Activated effector memory CD4-positive, alpha-beta T cell treated with Interleukin-2 at 50 U/mL for 16 hours (primary cell): ENCODE measurements around the gene TMEM170B.
"Not testable (repeated sequence)": the region's sequence is repeated elsewhere in the genome, so short reads cannot be mapped to it uniquely, and the experiment has no call there.

Experiments
- DNase-seq: peaks from one replicate; pipeline ENCODE4 v3.0.0-alpha.2; 2020

TMEM170B gene

DNA sequence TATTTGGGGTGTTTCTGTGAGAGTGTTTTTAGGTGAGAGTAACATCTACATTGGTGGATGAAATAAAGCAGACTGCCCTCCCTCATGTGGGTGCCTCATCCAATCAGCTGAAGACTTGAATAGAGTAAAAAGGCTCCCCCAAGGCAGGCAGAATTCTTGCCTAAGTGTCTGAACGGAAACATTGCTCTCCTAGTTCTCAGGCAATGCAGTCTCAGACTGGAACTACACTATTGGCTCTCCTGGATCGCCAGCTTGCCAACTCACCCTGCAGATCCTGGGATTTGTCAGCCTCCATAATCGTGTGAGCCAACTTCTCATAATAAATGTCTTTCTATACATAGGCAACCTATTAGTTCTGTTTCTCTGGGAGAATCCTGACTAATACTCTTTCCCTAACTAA, 5.5 kb upstream of the TMEM170B start:
- DNase-seq, result no peak

DNA sequence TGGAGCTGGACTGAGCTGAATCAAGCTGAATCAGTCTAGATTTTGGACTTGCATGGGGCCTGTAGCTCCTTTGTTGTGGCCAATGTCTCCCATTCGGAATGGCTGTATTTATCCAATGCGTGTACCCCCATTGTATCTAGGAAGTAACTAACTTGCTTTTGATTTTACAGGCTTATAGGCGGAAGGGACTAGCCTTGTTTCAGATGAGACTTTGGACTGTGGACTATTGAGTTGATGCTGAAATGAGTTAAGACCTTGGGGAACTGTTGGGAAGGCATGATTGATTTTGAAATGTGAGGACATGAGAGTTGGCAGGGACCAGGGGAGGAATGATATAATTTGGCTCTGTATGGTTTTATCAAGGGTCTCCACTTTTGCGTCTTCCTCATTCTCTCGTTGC, 3.0 kb upstream of the TMEM170B start:
- no peak for DNase-seq

DNA sequence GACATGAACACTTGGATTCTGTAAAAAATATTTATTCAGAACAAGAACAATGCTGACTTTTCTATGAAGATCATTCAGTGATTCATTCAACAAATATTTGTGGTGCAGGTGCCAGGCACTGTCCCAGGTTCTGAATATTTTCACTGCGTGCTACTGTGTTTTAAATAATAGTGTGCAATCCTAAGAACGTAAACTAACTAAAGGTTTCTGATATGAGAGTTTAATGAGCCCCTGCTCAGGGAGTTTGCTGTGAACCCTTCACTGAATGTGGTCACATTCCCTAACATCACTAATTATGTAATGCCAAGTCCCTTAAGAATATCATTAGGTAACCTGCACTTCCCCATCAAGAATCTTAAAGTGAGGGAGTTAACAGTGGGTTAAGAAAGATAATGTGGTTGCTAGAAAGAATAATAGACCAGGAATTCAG, 1.7 kb upstream of the TMEM170B start:
- no peak for DNase-seq

DNA sequence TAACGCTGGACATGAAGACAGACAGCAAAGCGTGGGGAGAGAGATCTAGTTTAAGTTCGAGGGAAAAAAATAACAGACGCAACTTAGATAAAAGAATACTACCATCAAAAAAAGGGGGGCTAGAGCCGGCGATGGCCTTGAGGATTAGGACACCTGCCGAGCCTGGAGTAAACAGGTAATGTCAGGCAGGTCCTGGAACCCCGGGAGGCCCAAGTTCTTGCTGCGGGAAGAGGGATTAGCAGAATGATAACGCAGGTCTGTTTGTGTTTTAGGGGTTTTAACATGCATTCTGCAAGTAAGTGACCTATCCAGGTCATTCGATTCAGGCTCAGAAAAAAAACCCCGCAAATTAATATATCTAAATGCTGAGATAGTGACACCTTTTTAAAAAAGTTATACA, 754 bp upstream of the TMEM170B start:
- DNase-seq, result no peak

DNA sequence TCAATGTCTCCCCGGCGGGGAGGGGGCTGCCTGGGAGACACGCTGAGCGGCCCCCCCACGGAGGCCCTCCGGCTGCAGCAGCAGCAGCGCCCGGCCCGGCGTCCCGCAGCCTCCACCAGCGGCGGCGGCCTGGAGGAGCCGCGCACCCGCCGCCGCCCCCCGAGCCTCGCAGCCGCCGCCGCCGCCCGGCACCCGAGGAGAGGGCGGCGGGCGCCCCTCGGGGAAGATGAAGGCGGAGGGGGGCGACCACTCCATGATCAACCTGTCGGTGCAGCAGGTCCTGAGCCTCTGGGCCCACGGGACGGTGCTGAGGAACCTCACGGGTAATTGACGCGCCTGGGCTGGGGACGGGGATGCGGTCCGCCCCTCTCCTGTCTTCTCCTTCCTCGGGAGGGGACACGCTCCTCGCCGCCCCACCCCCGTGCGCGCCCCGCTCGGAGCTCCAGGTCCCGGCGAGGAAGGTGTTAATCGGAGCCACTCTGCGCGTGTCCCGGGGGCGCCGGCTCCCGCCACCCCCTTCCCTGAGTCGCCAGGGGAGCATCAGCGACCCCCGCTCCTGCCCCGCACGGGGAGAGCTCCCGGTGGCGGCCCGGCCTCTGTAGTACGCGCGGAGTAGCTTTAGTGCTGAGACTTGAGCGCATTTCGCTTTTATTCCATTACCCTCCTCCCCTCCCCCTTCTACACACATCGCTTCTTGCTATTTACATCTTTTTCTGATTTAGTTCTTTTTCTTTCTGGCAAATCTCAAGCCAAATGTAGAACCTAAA, 686 bp downstream of the TMEM170B start:
- no peak for DNase-seq

DNA sequence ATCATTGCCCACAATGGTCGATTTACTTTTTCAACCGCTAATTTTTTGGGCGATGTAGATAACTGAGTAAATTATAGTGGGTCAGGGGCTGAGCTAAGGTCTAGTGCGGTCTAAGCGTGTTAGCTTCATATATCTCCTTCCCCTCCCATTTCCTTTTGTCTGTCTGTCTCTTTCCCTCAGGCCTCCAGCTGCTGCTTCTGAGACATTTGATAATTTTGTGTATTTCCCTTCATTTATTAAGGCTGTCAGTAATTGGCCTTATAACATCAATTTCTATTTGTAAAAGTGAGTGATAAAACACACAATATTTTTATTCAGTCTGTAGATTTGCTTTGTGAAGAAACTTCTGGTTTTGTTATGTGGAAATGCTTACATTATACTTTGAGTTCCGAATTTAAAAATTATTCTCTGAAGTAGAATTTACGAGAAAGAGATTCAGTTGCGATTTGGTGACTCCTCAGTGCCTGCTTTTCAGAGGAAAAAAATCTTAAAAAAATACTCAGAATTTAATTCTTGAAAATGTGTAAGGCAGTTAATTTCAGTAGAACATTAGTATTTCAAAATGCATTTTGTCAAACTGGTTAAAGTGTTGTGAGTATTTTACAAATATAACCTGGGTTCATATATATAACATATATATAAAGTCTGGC, 1.4 kb downstream of the TMEM170B start:
- DNase-seq, result no peak

DNA sequence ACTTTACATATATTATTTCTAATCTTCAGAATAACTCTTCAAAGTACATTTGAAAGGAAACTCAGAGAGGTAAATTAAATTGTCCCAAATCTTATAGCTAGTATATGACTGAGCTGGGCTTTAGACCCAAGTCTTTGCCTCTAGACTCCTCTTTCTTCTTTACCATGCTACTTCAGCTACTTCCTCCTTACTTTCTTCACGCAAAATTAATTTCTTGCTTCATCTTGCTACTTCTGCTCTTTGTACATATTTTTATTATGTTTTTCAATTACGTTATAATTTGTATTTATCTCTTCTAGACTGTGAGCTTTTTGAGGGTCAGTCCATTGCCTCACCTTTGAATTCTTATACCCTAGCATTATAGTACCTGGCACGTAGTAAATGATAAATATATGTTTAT, 5.3 kb downstream of the TMEM170B start:
- no peak for DNase-seq

DNA sequence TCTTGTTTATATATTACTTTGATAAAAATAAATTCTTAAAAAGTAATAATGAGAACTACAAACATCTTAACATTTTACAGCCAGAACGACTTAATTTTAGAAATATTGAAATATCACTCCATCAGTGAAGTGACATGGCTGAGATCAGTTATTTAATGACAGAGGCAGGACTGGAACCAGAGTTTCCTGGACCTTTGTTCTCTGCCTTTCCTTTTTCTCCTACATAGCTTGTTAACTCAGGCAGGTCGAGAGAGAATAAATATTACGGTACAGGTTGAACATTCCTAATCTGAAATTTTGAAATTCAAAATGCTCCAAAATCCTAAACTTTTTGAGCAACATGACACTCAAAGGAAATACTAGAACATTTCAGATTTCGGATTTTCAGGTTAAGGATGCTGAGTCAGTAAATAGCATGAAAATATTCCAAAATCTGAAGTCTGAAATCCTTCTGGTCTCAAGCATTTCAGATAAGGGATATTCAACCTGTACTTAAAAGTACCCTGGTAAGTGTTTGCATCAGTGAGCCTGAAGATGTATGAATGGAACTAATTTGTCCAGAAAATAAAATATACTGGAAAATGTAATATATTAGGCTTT, 6.5 kb downstream of the TMEM170B start:
- DNase-seq, result no peak

DNA sequence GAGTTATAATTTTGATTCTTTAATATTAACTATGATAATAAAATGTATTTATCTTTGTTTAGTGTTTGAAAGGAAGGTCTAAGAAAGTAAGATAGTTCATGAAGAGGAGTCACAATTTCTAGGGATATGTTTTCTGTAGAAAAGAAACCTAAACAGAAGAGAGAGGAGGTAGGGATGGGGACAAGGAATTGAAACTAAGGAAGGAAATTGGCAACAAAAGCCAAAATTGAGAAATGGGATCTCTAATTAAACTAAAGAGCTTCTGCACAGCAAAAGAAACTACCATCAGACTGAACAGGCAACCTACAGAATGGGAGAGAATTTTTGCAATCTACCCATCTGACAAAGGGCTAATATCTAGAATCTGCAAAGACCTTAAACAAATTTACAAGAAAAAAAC, 10.3 kb downstream of the TMEM170B start:
- not testable (repeated sequence) for DNase-seq

DNA sequence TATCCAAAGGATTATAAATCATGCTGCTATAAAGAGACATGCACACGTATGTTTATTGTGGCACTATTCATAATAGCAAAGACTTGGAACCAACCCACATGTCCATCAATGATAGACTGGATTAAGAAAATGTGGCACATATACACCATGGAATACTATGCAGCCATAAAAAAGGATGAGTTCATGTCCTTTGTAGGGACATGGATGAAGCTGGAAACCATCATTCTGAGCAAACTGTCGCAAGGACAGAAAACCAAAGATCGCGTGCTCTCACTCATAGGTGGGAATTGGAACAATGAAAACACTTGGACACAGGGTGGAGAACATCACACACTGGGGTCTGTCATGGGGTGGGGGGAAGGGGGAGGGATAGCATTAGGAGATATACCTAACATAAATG, 11.0 kb downstream of the TMEM170B start:
- DNase-seq, result not testable (repeated sequence)

DNA sequence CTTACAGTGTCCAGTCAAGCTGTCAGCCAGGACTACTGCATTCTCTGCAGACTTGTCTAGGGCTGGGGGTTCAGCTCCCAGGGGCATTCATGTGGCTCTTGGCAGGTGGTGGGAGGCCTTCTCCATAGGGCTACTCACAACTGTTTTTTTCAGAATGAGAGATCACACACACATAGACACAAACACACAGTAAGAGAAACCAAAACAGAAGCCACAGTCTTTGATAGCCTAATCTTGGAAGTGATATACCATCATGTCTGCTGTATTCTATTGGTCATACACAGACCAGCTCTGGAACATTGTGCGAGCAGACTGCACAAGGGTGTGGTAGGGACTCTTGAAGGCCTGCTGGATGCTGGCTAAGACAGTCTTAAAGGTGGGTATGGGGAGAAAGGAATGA, 13.5 kb downstream of the TMEM170B start:
- DNase-seq, result no peak

DNA sequence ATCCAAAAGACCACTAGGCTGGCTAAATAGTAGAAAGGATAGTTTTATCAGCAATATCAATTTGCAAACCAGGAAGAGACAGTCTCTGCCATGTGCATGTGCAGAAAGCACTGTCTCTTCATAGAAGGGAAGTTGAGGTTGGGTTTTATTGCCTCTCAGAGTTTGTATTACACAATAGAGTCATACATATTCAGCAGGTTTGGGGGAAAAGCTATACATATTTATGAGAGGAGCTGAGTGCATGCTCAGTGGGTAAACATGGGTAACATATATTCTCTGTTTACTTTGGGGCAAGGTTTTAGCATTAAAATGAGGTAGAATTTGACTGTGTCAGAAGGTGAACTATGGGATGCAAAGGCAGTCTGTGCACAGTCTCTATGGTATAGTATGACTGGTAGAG, 14.9 kb downstream of the TMEM170B start:
- DNase-seq, result no peak

DNA sequence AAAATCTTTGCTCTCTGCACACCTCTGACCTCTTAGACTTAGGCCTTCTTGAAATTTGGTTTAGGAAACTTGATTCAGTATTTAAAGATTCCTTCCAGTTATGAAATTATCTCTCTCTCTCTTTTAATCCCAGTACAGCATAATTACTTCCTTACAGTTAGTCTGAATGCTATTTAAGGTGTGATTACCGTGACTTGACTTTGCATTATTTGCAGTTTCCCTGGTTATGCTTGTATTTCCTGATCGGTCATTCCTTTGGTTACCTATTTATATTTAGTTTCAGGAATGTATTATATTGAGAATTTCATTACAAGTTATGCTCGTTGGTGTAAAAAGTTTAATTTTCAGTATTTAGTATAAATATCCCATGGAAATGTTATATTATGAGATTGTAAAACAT, 16.3 kb downstream of the TMEM170B start:
- DNase-seq, result no peak

DNA sequence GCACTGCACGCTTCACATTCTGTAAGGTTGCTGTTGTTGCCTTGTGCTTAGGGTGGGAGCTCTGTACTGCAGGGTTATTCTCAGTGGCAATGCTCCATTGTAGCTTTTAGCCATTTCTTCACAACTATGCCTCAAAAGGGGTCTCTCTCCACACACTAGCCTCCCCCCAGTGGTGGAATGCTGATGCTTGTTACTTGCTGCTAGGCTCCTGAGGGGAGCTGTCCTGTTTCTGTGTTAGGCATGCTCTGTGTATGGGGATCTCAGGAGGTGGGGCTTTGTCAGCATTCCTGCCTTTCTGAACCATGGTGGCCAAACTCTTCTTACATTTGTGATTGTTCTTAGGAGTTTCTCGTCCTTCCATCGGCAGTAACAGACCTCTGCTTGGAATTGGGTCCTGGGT, 18.8 kb downstream of the TMEM170B start:
- no peak for DNase-seq

DNA sequence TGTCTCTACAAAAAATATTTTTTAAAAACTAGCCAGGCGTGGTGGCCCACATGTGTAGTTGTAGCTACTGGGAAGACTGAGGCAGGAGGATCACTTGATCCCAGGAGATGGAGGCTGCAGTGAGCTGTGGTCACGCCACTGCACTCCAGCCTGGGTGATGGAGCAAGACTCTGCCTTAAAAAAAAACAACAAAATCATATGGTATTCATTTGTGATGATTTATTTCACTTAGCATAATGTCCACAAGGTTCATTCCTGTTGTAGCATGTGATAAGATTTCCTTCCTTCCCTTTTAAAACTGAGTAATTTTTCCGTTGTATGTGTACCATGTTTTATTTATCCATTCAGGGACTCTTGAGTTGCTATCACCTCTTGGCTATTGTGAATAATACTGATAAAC, 26.2 kb downstream of the TMEM170B start:
- no peak for DNase-seq

DNA sequence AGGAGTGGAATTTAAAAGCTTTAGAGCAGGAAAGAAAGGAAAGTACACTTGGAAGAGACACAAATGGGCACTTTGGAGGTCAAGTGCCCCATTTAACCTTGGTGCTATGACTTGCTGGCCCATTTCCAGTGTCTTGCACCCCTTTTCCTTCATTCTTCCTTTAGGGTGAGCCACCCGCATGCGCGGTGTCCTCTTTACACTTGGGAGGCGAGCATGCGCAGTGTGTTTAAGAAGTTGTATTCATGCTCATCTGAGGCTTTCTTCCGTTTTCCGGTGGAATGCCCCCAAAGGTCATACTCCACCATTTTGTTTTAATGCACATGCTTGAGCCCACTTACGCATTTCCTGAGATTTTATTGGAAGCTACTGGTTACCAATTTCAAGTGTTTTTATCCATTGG, 29.1 kb downstream of the TMEM170B start:
- no peak for DNase-seq

DNA sequence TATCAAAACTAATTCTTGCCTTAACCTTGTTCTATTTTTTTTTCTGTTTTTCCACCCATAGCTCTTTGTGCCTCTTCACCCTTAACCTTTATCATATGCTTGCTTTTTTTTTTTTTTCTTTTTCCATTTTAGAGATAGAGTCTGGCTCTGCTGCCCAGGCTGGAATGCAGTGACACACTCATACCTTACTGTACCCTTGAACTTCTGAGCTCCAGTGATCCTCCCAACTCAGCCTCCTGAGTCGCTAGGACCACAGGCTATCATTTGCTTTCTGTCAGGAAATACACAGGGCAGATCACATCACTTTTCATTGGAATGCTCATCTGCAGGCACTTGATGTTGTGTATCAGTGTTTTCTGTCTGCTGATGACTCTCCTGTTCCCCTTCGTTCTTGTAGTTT, 33.5 kb downstream of the TMEM170B start:
- DNase-seq, result no peak

DNA sequence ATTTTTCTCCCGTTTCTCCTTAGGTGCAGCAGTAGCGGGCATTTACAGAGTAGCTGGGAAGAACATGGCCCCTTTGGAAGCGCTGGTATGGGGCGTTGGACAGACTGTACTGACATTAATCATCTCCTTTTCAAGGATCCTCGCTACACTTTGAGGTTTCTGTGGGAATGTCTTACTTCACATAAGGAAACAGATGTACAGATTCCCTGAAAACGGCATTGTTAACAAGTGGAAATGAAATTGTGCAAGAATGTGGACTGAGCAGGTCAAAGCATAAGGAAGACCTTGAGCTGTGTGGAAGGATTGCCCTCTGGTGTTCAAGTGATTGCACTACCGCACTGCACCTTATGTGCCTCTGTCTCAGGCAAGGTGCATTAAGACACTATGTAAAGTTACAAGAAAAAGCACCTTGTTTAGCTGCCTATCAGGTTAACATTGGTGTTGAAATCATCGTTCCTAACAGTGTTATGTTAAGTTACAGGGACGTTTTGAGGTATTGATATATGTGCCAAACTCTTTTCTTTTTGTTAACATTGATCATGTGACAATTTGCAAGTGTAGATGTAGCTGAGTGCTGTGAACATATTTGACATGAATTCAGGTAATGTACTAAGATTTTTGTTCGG, 38.0 kb downstream of the TMEM170B start:
- peak; percentile 8 for DNase-seq

DNA sequence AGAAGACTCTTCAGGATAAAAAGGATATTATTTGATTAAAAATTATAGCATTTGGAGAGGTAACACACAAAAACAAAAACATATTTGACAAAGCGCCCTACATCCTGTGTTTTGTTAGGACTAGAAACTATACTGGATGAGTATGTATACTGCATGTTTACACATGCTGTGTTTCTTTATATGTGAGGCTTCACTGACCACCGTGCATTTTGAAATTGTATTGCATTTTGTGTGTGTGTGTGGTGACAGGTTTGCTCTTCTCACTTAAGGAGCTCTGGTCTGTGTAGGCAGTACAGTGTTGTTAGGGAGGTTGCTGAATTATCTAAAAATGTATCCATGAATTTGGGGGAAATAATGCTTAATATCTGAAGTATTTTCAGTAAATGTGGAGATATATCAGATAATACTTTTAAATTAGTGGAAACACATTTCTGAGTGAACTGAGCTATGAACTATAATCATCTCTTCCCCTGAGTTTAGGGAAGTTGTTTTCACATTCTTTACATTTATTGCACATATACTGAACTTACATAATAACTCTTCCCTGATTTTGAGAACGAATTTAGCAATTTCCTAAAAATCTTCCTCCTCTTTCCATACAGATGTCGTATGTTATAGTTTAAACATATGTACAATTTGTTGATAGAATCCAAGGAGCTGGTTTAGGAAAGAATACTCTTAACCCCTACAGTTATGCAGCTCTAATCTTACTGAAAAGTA, 43.3 kb downstream of the TMEM170B start:
- DNase-seq, result no peak

DNA sequence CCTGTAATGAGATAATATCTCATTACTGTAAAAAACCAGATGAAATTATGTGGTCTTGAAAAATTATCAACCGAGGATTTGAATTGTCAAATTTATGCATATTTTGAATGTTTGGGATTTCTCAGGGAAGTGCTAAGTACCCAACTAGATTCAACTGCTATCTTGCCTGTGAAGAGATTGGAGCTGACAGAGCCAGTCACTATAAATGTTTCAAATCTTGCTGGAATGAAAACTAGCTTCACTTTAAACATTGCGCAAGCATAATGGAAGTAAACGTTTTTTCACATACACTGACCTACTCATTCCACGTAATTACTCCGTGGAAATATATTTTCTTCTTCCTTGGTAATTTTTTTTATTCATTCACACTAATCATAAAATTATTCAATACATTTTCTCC, 46.7 kb downstream of the TMEM170B start:
- DNase-seq, result no peak

DNA sequence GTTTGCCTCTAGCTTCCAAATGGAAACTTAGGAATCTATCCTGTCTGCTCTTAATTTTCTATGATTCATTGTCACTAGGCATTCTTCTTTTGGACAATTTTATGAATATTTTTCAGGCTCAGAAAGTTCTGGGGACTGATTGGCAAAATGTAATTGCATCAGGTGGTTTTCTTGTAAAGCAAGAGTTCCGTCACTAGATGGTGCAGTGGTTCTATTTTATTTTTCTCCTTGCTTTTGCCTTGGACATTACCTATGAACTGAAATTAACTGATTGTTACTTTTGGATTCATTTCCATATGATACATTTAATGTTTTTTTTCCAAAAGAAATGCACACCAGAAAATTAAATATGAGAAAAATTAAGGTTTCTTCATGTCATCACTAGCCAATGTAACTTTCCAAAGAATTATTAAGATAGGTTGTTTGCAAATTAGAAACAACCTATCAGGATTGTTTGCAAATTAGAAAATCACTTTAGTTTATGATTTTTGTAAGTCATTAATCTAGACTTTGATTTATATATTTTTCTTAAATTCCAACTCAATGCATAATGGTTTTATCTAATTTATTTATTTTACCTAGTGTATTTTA, 48.0 kb downstream of the TMEM170B start:
- no peak for DNase-seq

DNA sequence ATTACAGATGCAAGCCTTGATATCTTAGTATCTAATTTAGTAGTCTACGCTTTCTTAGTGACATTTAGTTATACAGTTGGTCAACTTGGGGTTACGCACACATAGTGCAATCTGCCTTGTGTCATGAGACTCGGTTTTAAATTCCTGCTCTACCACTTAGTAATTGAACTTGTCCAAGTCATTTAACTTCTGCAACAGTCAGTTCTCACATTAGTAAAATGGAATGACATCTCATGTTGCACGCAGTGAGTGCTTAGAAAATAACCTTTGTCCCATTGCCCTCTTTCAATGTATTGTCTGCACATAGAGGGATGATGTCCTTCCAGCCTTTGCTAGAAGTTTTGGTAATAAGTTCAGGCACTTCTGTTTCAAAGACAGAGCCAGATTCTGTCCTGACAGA, 48.6 kb downstream of the TMEM170B start:
- no peak for DNase-seq

DNA sequence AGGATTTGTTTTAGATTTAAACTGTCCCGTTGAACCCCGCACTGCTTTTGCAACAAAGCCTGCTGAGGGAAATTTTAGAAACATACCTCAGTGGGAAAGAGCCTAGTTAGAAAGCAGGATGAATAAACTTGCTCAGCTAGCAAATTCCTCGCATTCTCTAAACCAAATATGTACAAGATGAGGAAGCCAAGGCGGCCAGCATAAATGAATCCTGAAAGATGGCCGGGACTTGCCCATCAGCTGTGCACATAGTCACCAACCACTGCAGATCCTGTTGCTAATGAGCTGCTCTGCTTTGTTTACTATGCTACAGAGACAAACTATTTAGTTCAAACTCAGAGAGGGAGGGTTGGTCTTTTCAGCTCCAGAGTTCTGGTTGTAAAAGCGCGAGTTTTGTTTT, 49.0 kb downstream of the TMEM170B start:
- DNase-seq, result no peak
